Liver (tissue), 9 donors: ENCODE data around the gene LAT. TPM values are rescaled to one million over a fixed set of nuclear protein-coding genes. Genes with fewer than 3 reads are reported as not detected.

Source experiments
- DNase-seq: peaks from one replicate; pipeline ENCODE4 v3.0.0-alpha.2; 2017; ENCODE audit warnings: low spot score
- H3K27ac ChIP-seq, 2 donors: one replicate each; pipeline ENCODE4 v1.7.0; 2013; ENCODE audit warnings: inconsistent platforms in 2 of 2, low read length in 2 of 2, control low read depth in 1 of 2, low read depth in 1 of 2, mild to moderate bottlenecking in 1 of 2
- H3K27me3 ChIP-seq, 4 donors: one replicate each; pipeline versions ENCODE4 v1.6.1 to v1.7.0; 2013; ENCODE audit warnings: low read length in 3 of 4, inconsistent platforms in 1 of 4, mild to moderate bottlenecking in 1 of 4, moderate library complexity in 1 of 4; ENCODE audit not compliant: control insufficient read depth in 4 of 4, insufficient read depth in 4 of 4
- H3K36me3 ChIP-seq, 4 donors: one replicate each; pipeline versions ENCODE4 v1.6.1 to v1.7.0; 2013; ENCODE audit warnings: low read length in 3 of 4, mild to moderate bottlenecking in 3 of 4, low read depth in 1 of 4, moderate library complexity in 1 of 4; ENCODE audit not compliant: control insufficient read depth in 4 of 4, insufficient read depth in 3 of 4
- H3K4me1 ChIP-seq, 4 donors: one replicate each; pipeline versions ENCODE4 v1.6.1 to v1.7.0; 2013; ENCODE audit warnings: low read length in 3 of 4, mild to moderate bottlenecking in 3 of 4, moderate library complexity in 1 of 4; ENCODE audit not compliant: control insufficient read depth in 4 of 4, insufficient read depth in 4 of 4
- H3K4me3 ChIP-seq, 3 donors: one replicate each; pipeline versions ENCODE4 v1.6.1 to v1.7.0; 2013; ENCODE audit warnings: low read length in 3 of 3, control low read depth in 1 of 3, low read depth in 1 of 3, mild to moderate bottlenecking in 1 of 3
- H3K9ac ChIP-seq, 2 donors: one replicate each; pipeline ENCODE4 v1.7.0; 2013; ENCODE audit warnings: low read length in 2 of 2, mild to moderate bottlenecking in 2 of 2, moderate library complexity in 2 of 2, control low read depth in 1 of 2, low read depth in 1 of 2
- H3K9me3 ChIP-seq, 4 donors: one replicate each; pipeline versions ENCODE4 v1.6.1 to v1.7.0; 2013; ENCODE audit warnings: low read length in 3 of 4; ENCODE audit not compliant: control insufficient read depth in 4 of 4
- ATF3 ChIP-seq: IDR thresholded peaks from 2 replicates; pipeline ENCODE4 v1.6.1; 2016; ENCODE audit warnings: antibody characterized with exemption
- CTCF ChIP-seq: fragments of 150-350 bp; IDR thresholded peaks from 2 replicates; pipeline ENCODE4 v1.5.1; 2017; ENCODE audit warnings: improper control_type of control experiment, low read depth, low read length; ENCODE audit not compliant: missing input control
- EGR1 ChIP-seq, 2 donors: IDR thresholded peaks; 2 replicates each; pipeline ENCODE4 v1.6.1; 2016 to 2018; ENCODE audit warnings: antibody characterized with exemption in 2 of 2, low read depth in 2 of 2
- FOXA1 ChIP-seq: IDR thresholded peaks from 2 replicates; pipeline ENCODE4 v1.6.1; 2016; ENCODE audit warnings: antibody characterized with exemption
- FOXA2 ChIP-seq: IDR thresholded peaks from 2 replicates; pipeline ENCODE4 v1.6.1; 2016; ENCODE audit warnings: antibody characterized with exemption
- HNF4A ChIP-seq, 2 donors: conservative IDR thresholded peaks; 2 replicates each; pipeline ENCODE4 v1.6.1; 2016; ENCODE audit warnings: antibody characterized with exemption in 2 of 2, mild to moderate bottlenecking in 2 of 2
- JUND ChIP-seq, 2 donors: IDR thresholded peaks; 2 replicates each; pipeline ENCODE4 v1.6.1; 2016; ENCODE audit warnings: antibody characterized with exemption in 2 of 2
- MAX ChIP-seq: IDR thresholded peaks from 2 replicates; pipeline ENCODE4 v1.6.1; 2016; ENCODE audit warnings: antibody characterized with exemption
- NR2F2 ChIP-seq: IDR thresholded peaks from 2 replicates; pipeline ENCODE4 v1.6.1; 2016; ENCODE audit warnings: antibody characterized with exemption
- REST ChIP-seq: IDR thresholded peaks from 2 replicates; pipeline ENCODE4 v1.6.1; 2016; ENCODE audit warnings: antibody characterized with exemption, mild to moderate bottlenecking
- RXRA ChIP-seq, 2 donors: IDR thresholded peaks; 2 replicates each; pipeline ENCODE4 v1.6.1; 2017 to 2018; ENCODE audit warnings: antibody characterized with exemption in 2 of 2, mild to moderate bottlenecking in 1 of 2
- TAF1 ChIP-seq: conservative IDR thresholded peaks from 2 replicates; pipeline ENCODE4 v1.6.1; 2016; ENCODE audit warnings: antibody characterized with exemption, mild to moderate bottlenecking
- YY1 ChIP-seq: IDR thresholded peaks from 2 replicates; pipeline ENCODE4 v1.6.1; 2016; ENCODE audit warnings: antibody characterized with exemption, mild to moderate bottlenecking
- ZBTB33 ChIP-seq: IDR thresholded peaks from 2 replicates; pipeline ENCODE4 v1.6.1; 2016; ENCODE audit warnings: antibody characterized with exemption
- WGBS: extraction: QIAGEN DNeasy Blood & Tissue Kit; methylation state at CpG from one replicate; pipeline ENCODE4 v1.1.7; 2013; 5-methylcytosine and 5-hydroxymethylcytosine counted together
- polyA plus RNA-seq, 2 donors: library from polyadenylated mRNA; stranded (reverse) in 1 of 2; unstranded in 1 of 2; fragments of 200-250 nt in 1 of 2; fragments of >200 nt in 1 of 2; fragmentation: Nextera tagmentation in 1 of 2; extraction: Ambion mirVana in 1 of 2; gene quantifications; one replicate each; pipeline versions ENCODE4 v1.2.1 to v1.2.3, GENCODE V29; 2013 to 2015
- total RNA-seq, 2 donors: library from RNA; depleted of rRNA; stranded (reverse); fragments of >200 nt; gene quantifications; one replicate each; pipeline ENCODE4 v1.2.3, GENCODE V29; 2014
- donor health status: healthy.
- donor health status: healthy.
- donor health status: healthy.
- donor health status: healthy.
- donor health status: healthy.

LAT gene
- total and polyA plus RNA-seq, 4 donors: 1.3 to 2.3 (median 1.6) TPM

- DNase-seq: no peak
- Histone ChIP-seq H3K9ac (no peak overlapping the region), H3K9me3 (peaks cover 0 to 3% (median 0%) of the 10 kb centered on the region in 4 donors), H3K27ac (no peak overlapping the region), H3K36me3 (peaks cover 3 to 47% (median 6%) of the 10 kb centered on the region in 4 donors), H3K27me3 (no peaks in the 10 kb centered on the region), H3K4me3 (no peak overlapping the region), H3K4me1 (no peaks in the 10 kb centered on the region)
- TF ChIP-seq ATF3: no peak
- no peak for TF ChIP-seq REST
- TF ChIP-seq JUND (IDR thresholded peaks at IDR 0.05): no peak
- TF ChIP-seq ZBTB33: no peak
- no peak for TF ChIP-seq NR2F2
- TF ChIP-seq RXRA (IDR thresholded peaks at IDR 0.05): no peak
- TF ChIP-seq CTCF: no peak
- no peak for TF ChIP-seq FOXA2
- TF ChIP-seq MAX: no peak
- 91% methylated on average over 13 of the region's 13 CpGs for WGBS
Measured at GRCh38 chr16:28986492-28986891, 1.6 kb downstream of the LAT start.

GRCh38 chr16:28987170-28987853 lies 2.5 kb downstream of the LAT start:
- TF ChIP-seq JUND (IDR thresholded peaks at IDR 0.05) (no peak), HNF4A (conservative IDR thresholded peaks at IDR 0.05) (no peak), NR2F2 (no peak), YY1 (no peak), FOXA1 (no peak), ATF3 (no peak), MAX (no peak), TAF1 (no peak), RXRA (IDR thresholded peaks at IDR 0.05) (no peak), EGR1 (IDR thresholded peaks at IDR 0.05; ENCODE audit: low read depth in 2 of 2) (no peak)
- Histone ChIP-seq H3K36me3 (peaks cover 3 to 40% (median 6%) of the 10 kb centered on the region in 4 donors), H3K27ac (no peak overlapping the region), H3K4me3 (no peak overlapping the region), H3K4me1 (no peaks in the 10 kb centered on the region), H3K9me3 (peaks cover 0 to 3% (median 0%) of the 10 kb centered on the region in 4 donors), H3K27me3 (no peaks in the 10 kb centered on the region), H3K9ac (no peak overlapping the region)
- DNase-seq: no peak
- 94% methylated on average over 4 of the region's 4 CpGs for WGBS
